Measurements from ENCODE around the gene OTUD7B.

DNA sequence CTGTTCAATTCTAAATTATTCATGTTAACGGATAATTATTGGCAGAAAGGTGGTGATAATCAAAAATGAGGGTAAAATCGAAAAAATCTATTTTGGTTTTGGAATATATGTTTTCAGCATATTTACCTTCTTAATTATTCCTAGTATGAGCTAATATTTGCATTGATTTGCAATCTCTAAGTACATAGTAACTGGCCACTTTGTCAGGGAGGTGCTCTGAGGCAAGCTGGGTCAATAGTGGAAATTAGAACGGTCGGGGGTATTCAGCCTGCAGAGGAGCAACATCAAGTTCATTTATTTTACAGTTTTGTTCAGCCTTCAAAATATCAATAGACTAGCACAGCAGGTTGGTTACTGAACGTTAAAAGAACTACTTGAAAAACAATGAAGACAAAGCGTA, 1.8 kb downstream of the OTUD7B start:
- TF ChIP-seq, protein P1, sequence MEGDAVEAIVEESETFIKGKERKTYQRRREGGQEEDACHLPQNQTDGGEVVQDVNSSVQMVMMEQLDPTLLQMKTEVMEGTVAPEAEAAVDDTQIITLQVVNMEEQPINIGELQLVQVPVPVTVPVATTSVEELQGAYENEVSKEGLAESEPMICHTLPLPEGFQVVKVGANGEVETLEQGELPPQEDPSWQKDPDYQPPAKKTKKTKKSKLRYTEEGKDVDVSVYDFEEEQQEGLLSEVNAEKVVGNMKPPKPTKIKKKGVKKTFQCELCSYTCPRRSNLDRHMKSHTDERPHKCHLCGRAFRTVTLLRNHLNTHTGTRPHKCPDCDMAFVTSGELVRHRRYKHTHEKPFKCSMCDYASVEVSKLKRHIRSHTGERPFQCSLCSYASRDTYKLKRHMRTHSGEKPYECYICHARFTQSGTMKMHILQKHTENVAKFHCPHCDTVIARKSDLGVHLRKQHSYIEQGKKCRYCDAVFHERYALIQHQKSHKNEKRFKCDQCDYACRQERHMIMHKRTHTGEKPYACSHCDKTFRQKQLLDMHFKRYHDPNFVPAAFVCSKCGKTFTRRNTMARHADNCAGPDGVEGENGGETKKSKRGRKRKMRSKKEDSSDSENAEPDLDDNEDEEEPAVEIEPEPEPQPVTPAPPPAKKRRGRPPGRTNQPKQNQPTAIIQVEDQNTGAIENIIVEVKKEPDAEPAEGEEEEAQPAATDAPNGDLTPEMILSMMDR (IDR thresholded peaks at IDR 0.05; ENCODE audit: poor library complexity): no peak
- no peak for TF ChIP-seq EZH2 (IDR thresholded peaks at IDR 0.05; ENCODE audit: borderline replicate concordance)
